ENCODE results near the gene YES1. TPM values are rescaled to one million over a fixed set of nuclear protein-coding genes. Genes with fewer than 3 reads are reported as not detected.

Gene YES1
- total and polyA plus RNA-seq, 2 of the 13 experiments (the other 11 are each of a cell fraction or from before 2014, with no cell fraction given): 17.2 to 70.8 TPM

- Histone ChIP-seq H3K27me3 (ENCODE audit: control insufficient read depth in 1 of 2, insufficient read depth in 2 of 2, low read length in 2 of 2) (no peaks in the 10 kb centered on the region), H3K79me2 (ENCODE audit: insufficient read depth, low read length) (peaks cover 11% of the 10 kb centered on the region), H3K27ac (ENCODE audit: extremely low read length, insufficient read depth, low read length) (no peak overlapping the region), H3K9ac (ENCODE audit: insufficient read depth, low read depth, low read length) (no peak overlapping the region), H3K36me3 (replicated peaks in 1 of 2; ENCODE audit: control insufficient read depth in 1 of 2, insufficient read depth in 2 of 2, low read length in 2 of 2) (peaks cover 3 to 57% of the 10 kb centered on the region in 2 experiments), H3K4me3 (replicated peaks in 1 of 3; ENCODE audit: insufficient read depth in 1 of 3, low read depth in 2 of 3, low read length in 3 of 3) (no peak overlapping the region), H2AFZ (ENCODE audit: low read length) (no peak overlapping the region), H3K4me2 (ENCODE audit: low read depth, low read length) (no peak overlapping the region), H3K9me3 (ENCODE audit: low read length) (no peaks in the 10 kb centered on the region), H3K4me1 (ENCODE audit: insufficient read depth, low read length) (no peaks in the 10 kb centered on the region), H4K20me1 (ENCODE audit: insufficient read depth, low read length) (no peaks in the 10 kb centered on the region; the same call in 1 of the 2 replicates)
- CTCF ChIA-PET (ENCODE audit: low intra/inter-chr PET ratio, low total read pairs): no interaction called here
- WGBS (ENCODE audit: low lambda C conversion rate): 92% methylated on average over 1 of the region's 1 CpG
- TF ChIP-seq REL (CRISPR knock-in tag; conservative IDR thresholded peaks at IDR 0.05) (no peak), GATAD2A (CRISPR knock-in tag; IDR thresholded peaks at IDR 0.05) (no peak), SAFB2 (CRISPR knock-in tag; IDR thresholded peaks at IDR 0.05; ENCODE audit: borderline replicate concordance, low read depth) (no peak), TBX3 (IDR thresholded peaks at IDR 0.05; ENCODE audit: borderline replicate concordance) (no peak), ZNF44 (CRISPR knock-in tag; IDR thresholded peaks at IDR 0.05) (no peak), MEIS2 (CRISPR knock-in tag; IDR thresholded peaks at IDR 0.05) (no peak), RBM22 (optimal IDR thresholded peaks at IDR 0.05; ENCODE audit: low read length) (no peak), ZNF737 (CRISPR knock-in tag; IDR thresholded peaks at IDR 0.05; ENCODE audit: borderline replicate concordance) (no peak), TCF12 (IDR thresholded peaks at IDR 0.05) (no peak), TCF12 (CRISPR knock-in tag; IDR thresholded peaks at IDR 0.05) (no peak), MYC (CRISPR knock-in tag; IDR thresholded peaks at IDR 0.05; ENCODE audit: borderline replicate concordance) (no peak), RAD21 (CRISPR knock-in tag; IDR thresholded peaks at IDR 0.05) (no peak), GLMP (CRISPR knock-in tag; IDR thresholded peaks at IDR 0.05; ENCODE audit: borderline replicate concordance) (no peak), MED1 (CRISPR knock-in tag; IDR thresholded peaks at IDR 0.05) (no peak), ZNF580 (CRISPR knock-in tag; IDR thresholded peaks at IDR 0.05; ENCODE audit: borderline replicate concordance, low read depth) (no peak)
- TF ChIP-seq, protein P1, sequence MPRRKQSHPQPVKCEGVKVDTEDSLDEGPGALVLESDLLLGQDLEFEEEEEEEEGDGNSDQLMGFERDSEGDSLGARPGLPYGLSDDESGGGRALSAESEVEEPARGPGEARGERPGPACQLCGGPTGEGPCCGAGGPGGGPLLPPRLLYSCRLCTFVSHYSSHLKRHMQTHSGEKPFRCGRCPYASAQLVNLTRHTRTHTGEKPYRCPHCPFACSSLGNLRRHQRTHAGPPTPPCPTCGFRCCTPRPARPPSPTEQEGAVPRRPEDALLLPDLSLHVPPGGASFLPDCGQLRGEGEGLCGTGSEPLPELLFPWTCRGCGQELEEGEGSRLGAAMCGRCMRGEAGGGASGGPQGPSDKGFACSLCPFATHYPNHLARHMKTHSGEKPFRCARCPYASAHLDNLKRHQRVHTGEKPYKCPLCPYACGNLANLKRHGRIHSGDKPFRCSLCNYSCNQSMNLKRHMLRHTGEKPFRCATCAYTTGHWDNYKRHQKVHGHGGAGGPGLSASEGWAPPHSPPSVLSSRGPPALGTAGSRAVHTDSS (CRISPR knock-in tag; conservative IDR thresholded peaks at IDR 0.05): no peak
- no peak for FAIRE-seq
- POLR2A ChIA-PET: no interaction called here
- intact Hi-C loops (cut with micrococcal nuclease; ENCODE audit: unreplicated experiment) (no loop called here), in situ Hi-C loops (cut with HindIII; ENCODE audit: extremely low pct_ligation_motif_present, low pct_unique_long_range_greater_than_20kb) (no loop called here)
- no peak for ATAC-seq
- no peak for DNase-seq (ENCODE audit: low spot score)
- no TSS peak for BruUV-seq (replicated peaks)
Measured at GRCh38 chr18:754656-755055, 57.4 kb downstream of the YES1 start.

Data from HepG2 (cell line).